Nasal cavity respiratory epithelium epithelial cell of viscerocranial mucosa (primary cell): Measurements from ENCODE around the gene PCDHGA8. TPM values are rescaled to one million over a fixed set of nuclear protein-coding genes. Genes with fewer than 3 reads are reported as not detected.

ENCODE experiments used
- total RNA-seq: library from RNA; depleted of rRNA; stranded (reverse); fragments of >200 nt; gene quantifications from 2 replicates; pipeline ENCODE4 v1.2.3, GENCODE V29; 2014

PCDHGA8 gene
- total RNA-seq, 1 donor from 2014 or later: 1.3 TPM

DNA sequence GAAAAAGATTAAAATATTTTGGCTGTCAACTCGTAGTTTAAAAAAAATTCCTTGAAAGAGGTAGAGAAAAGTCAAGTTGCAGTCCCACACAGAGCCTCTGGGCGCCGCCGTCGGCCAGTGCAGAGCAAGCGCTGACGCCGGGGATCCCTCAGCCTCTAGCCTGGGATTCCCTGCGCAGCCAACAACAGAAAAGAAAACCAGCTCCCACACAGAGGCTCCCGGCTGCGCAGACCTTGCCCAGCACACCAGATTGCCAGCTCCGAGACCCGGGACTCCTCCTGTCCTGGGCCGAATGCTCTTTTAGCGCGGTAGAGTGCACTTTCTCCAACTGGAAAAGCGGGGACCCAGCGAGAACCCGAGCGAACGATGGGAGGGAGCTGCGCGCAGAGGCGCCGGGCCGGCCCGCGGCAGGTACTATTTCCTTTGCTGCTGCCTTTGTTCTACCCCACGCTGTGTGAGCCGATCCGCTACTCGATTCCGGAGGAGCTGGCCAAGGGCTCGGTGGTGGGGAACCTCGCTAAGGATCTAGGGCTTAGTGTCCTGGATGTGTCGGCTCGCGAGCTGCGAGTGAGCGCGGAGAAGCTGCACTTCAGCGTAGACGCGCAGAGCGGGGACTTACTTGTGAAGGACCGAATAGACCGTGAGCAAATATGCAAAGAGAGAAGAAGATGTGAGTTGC, 25.2 kb downstream of the PCDHGA8 start, which contains the start of gene PCDHGB7:
Gene PCDHGB7 (plus strand): TSS at position 184 of the 679 bp plus-strand sequence. CDS start 183 bp downstream, at position 367.

DNA sequence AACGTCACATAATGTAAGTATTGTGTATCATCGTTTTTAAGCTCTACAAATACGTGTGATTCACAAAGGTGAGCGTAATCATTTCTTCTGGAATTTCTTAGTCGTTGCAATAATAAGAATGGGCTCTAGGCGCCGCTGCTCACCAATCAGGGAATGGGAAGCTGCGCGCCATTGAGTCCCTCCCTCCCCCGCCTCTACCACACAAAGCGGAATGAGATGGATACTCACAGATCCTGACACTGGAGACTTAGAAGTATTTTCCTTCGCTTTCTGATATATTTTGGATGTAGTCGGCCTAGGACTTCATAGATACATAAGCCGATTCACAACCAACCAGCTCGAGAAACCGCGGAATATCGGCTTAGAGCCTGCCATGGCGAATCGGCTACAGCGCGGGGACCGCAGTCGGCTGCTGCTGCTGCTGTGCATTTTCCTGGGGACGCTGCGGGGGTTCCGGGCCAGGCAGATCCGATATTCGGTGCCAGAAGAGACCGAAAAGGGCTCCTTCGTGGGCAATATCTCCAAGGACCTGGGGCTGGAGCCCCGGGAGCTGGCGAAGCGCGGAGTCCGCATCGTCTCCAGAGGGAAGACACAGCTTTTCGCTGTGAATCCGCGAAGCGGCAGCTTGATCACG, 28.5 kb downstream of the PCDHGA8 start, which contains the start of gene PCDHGA11:
Gene PCDHGA11 (plus strand): TSS at position 197 of the 634 bp plus-strand sequence. CDS start 177 bp downstream, at position 374.

DNA sequence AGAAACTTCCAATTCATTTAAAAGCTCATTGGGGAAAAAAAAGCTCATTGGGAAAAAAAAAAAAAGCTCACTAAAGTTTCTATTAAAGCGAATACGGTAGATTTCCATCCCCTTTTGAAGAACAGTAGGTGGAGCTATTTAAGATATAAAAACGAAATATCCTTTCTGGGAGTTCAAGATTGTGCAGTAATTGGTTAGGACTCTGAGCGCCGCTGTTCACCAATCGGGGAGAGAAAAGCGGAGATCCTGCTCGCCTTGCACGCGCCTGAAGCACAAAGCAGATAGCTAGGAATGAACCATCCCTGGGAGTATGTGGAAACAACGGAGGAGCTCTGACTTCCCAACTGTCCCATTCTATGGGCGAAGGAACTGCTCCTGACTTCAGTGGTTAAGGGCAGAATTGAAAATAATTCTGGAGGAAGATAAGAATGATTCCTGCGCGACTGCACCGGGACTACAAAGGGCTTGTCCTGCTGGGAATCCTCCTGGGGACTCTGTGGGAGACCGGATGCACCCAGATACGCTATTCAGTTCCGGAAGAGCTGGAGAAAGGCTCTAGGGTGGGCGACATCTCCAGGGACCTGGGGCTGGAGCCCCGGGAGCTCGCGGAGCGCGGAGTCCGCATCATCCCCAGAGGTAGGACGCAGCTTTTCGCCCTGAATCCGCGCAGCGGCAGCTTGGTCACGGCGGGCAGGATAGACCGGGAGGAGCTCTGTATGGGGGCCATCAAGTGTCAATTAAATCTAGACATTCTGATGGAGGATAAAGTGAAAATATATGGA, 38.1 kb downstream of the PCDHGA8 start, which contains the start of gene PCDHGA12:
Gene PCDHGA12 (plus strand): TSS at position 176 of the 782 bp plus-strand sequence. CDS start 253 bp downstream, at position 429.

Other genes starting within 250 kb of the PCDHGA8 start
- gene PCDHB6, start 242.6 kb upstream of the PCDHGA8 start, total RNA-seq: 0.21 TPM in 1 of 2 replicates, not detected in the other
- gene PCDHB7, start 220.0 kb upstream of the PCDHGA8 start, total RNA-seq: 0.07 TPM in 1 of 2 replicates, not detected in the other
- 0.57 TPM in 1 of 2 replicates, not detected in the other for gene PCDHB8, start 214.8 kb upstream of the PCDHGA8 start, total RNA-seq
- 0.07 TPM in 1 of 2 replicates, not detected in the other for gene PCDHB16, start 210.2 kb upstream of the PCDHGA8 start, total RNA-seq
- under 0.01 and 0.14 TPM in 2 replicates for gene PCDHB9, start 205.5 kb upstream of the PCDHGA8 start, total RNA-seq
- gene PCDHB10, start 200.3 kb upstream of the PCDHGA8 start, total RNA-seq: under 0.01 and 0.57 TPM in 2 replicates
- 0.34 and 0.85 TPM in 2 replicates for gene PCDHB11, start 193.0 kb upstream of the PCDHGA8 start, total RNA-seq
- under 0.01 and 0.28 TPM in 2 replicates for gene PCDHB12, start 183.9 kb upstream of the PCDHGA8 start, total RNA-seq
- under 0.01 and 0.64 TPM in 2 replicates for gene PCDHB13, start 178.7 kb upstream of the PCDHGA8 start, total RNA-seq
- 0.34 and 1.7 TPM in 2 replicates for gene PCDHB14, start 169.3 kb upstream of the PCDHGA8 start, total RNA-seq
- 0.34 and 0.50 TPM in 2 replicates for gene PCDHB15, start 147.2 kb upstream of the PCDHGA8 start, total RNA-seq
- gene SLC25A2, start 88.6 kb upstream of the PCDHGA8 start, total RNA-seq: 0.14 TPM in 1 of 2 replicates, not detected in the other
- gene TAF7, start 71.8 kb upstream of the PCDHGA8 start, total RNA-seq: 84.6 and 94.3 TPM in 2 replicates
- under 0.01 and 0.43 TPM in 2 replicates for gene PCDHGA1, start 62.1 kb upstream of the PCDHGA8 start, total RNA-seq
- gene PCDHGA2, start 53.9 kb upstream of the PCDHGA8 start, total RNA-seq: 0.34 and 1.00 TPM in 2 replicates
- gene PCDHGA3, start 48.8 kb upstream of the PCDHGA8 start, total RNA-seq: under 0.01 and 0.36 TPM in 2 replicates
- gene PCDHGB1, start 42.5 kb upstream of the PCDHGA8 start, total RNA-seq: 0.34 and 1.6 TPM in 2 replicates
- gene PCDHGA4, start 37.6 kb upstream of the PCDHGA8 start, total RNA-seq: under 0.01 and 1.8 TPM in 2 replicates
- under 0.01 and 1.7 TPM in 2 replicates for gene PCDHGB2, start 32.6 kb upstream of the PCDHGA8 start, total RNA-seq
- gene PCDHGA5, start 28.5 kb upstream of the PCDHGA8 start, total RNA-seq: under 0.01 and 0.64 TPM in 2 replicates
- 0.34 and 2.1 TPM in 2 replicates for gene PCDHGB3, start 22.4 kb upstream of the PCDHGA8 start, total RNA-seq
- under 0.01 and 1.1 TPM in 2 replicates for gene PCDHGA6, start 18.7 kb upstream of the PCDHGA8 start, total RNA-seq
- under 0.01 and 1.8 TPM in 2 replicates for gene PCDHGA7, start 9.9 kb upstream of the PCDHGA8 start, total RNA-seq
- 3.1 and 8.0 TPM in 2 replicates for gene PCDHGB4, start 4.9 kb upstream of the PCDHGA8 start, total RNA-seq
- 4.8 and 14.0 TPM in 2 replicates for gene PCDHGB5, start 5.3 kb downstream of the PCDHGA8 start, total RNA-seq
- 0.34 and 3.8 TPM in 2 replicates for gene PCDHGA9, start 10.1 kb downstream of the PCDHGA8 start, total RNA-seq
- gene PCDHGB6, start 15.4 kb downstream of the PCDHGA8 start, total RNA-seq: 0.68 and 4.0 TPM in 2 replicates
- 1.7 and 7.5 TPM in 2 replicates for gene PCDHGA10, start 20.4 kb downstream of the PCDHGA8 start, total RNA-seq
- 1.4 and 9.3 TPM in 2 replicates for gene PCDHGB7, start 25.0 kb downstream of the PCDHGA8 start, total RNA-seq
- gene PCDHGA11, start 28.4 kb downstream of the PCDHGA8 start, total RNA-seq: 2.1 and 5.3 TPM in 2 replicates
- gene PCDHGA12, start 37.9 kb downstream of the PCDHGA8 start, total RNA-seq: 0.68 and 2.2 TPM in 2 replicates
- gene PCDHGC3, start 83.3 kb downstream of the PCDHGA8 start, total RNA-seq: 17.1 and 38.5 TPM in 2 replicates
- gene PCDHGC4, start 92.4 kb downstream of the PCDHGA8 start, total RNA-seq: 0.34 and 1.2 TPM in 2 replicates
- gene PCDHGC5, start 96.4 kb downstream of the PCDHGA8 start, total RNA-seq: 0.34 and 1.1 TPM in 2 replicates
- gene DIAPH1, start 226.4 kb downstream of the PCDHGA8 start, total RNA-seq: 58.1 and 114 TPM in 2 replicates
- gene HDAC3, start 244.2 kb downstream of the PCDHGA8 start, total RNA-seq: 48.0 and 64.6 TPM in 2 replicates
- gene RELL2, start 244.4 kb downstream of the PCDHGA8 start, total RNA-seq: 12.7 and 16.1 TPM in 2 replicates